Peyer's patch (tissue), 4 donors: ENCODE results near the gene NRM. TPM values are rescaled to one million over a fixed set of nuclear protein-coding genes. Genes with fewer than 3 reads are reported as not detected.

Experiments
- DNase-seq, 3 donors: peaks; one replicate each; pipeline ENCODE4 v3.0.0-alpha.2; 2017 to 2019
- H3K27ac ChIP-seq, 4 donors: fragments of 200-600 bp; sonication (generic); one replicate each; pipeline ENCODE4 v1.5.1; 2016 to 2019
- H3K27me3 ChIP-seq, 2 donors: fragments of 200-600 bp; sonication (generic); one replicate each; pipeline ENCODE4 v1.5.1; 2019
- H3K36me3 ChIP-seq, 3 donors: fragments of 200-600 bp; sonication (generic); one replicate each; pipeline ENCODE4 v1.5.1; 2016 to 2019
- H3K4me1 ChIP-seq, 4 donors: fragments of 200-600 bp; sonication (generic); one replicate each; pipeline ENCODE4 v1.5.1; 2016 to 2019
- H3K4me3 ChIP-seq, 4 donors: fragments of 200-600 bp; sonication (generic); 1 replicate in 3 of 4; 2 replicates in 1 of 4; pipeline ENCODE4 v1.5.1; 2016 to 2019; ENCODE audit warnings: mild to moderate bottlenecking in 1 of 4
- H3K9me3 ChIP-seq, 4 donors: fragments of 200-600 bp; sonication (generic); one replicate each; pipeline ENCODE4 v1.5.1; 2016 to 2019; ENCODE audit warnings: mild to moderate bottlenecking in 1 of 4
- CTCF ChIP-seq, 6 experiments: fragments of 450-650 bp in 4 of 6; fragments of 200-600 bp in 2 of 6; sonication (generic) in 1 of 6; IDR thresholded peaks; one replicate each; pipeline ENCODE4 v1.5.1; 2017 to 2019; ENCODE audit warnings: antibody characterized with exemption in 6 of 6, mild to moderate bottlenecking in 3 of 6, moderate library complexity in 1 of 6
- POLR2A ChIP-seq, 2 donors: fragments of 450-650 bp; IDR thresholded peaks; one replicate each; pipeline ENCODE4 v1.5.1; 2017; ENCODE audit warnings: antibody characterized with exemption in 2 of 2, mild to moderate bottlenecking in 2 of 2, moderate library complexity in 2 of 2
- small RNA-seq, 2 donors: library from RNA; depleted of rRNA; stranded (forward); fragments of <200 nt; gene quantifications; one replicate each; pipeline ENCODE3, GENCODE V24; 2016
- total RNA-seq, 4 donors: library from RNA; depleted of rRNA; stranded (reverse); fragments of >200 nt; gene quantifications; one replicate each; pipeline ENCODE4 v1.1.0, GENCODE V29; 2016

NRM gene
- total RNA-seq, 4 donors from 2014 or later = 2.0 to 2.7 TPM; not detected in 2

GRCh38 chr6:30643656-30644055 is 47.1 kb downstream of the NRM start:
- H3K27ac ChIP-seq = no peak overlapping the region
- no peak for DNase-seq
- no peak overlapping the region for H3K4me3 ChIP-seq
- no peaks in the 10 kb centered on the region for H3K9me3 ChIP-seq
- H3K27me3 ChIP-seq = no peaks in the 10 kb centered on the region
- TF ChIP-seq POLR2A (IDR thresholded peaks at IDR 0.05) = no peak
- TF ChIP-seq CTCF (IDR thresholded peaks at IDR 0.05) = no peak
- peaks cover 0 to 38% (median 0%) of the 10 kb centered on the region in 3 donors for H3K36me3 ChIP-seq
- H3K4me1 ChIP-seq = peaks cover 0 to 23% (median 7%) of the 10 kb centered on the region in 4 donors

- H3K9me3 ChIP-seq = no peaks in the 10 kb centered on the region
- TF ChIP-seq POLR2A (IDR thresholded peaks at IDR 0.05) (no peak), CTCF (IDR thresholded peaks at IDR 0.05) (no peak)
- H3K27me3 ChIP-seq = no peaks in the 10 kb centered on the region
- H3K27ac ChIP-seq = no peak overlapping the region
- DNase-seq = no peak
- H3K4me1 ChIP-seq = peaks cover 0 to 16% (median 0%) of the 10 kb centered on the region in 4 donors
- no peak overlapping the region for H3K4me3 ChIP-seq
- peaks cover 0 to 46% (median 0%) of the 10 kb centered on the region in 3 donors for H3K36me3 ChIP-seq
These were observed 49.7 kb downstream of the NRM start for GRCh38 chr6:30641048-30641447.

- H3K9me3 ChIP-seq = no peaks in the 10 kb centered on the region
- DNase-seq = no peak
- H3K27ac ChIP-seq = no peak overlapping the region
- H3K27me3 ChIP-seq = no peaks in the 10 kb centered on the region
- peaks cover 0 to 10% (median 0%) of the 10 kb centered on the region in 4 donors for H3K4me1 ChIP-seq
- H3K4me3 ChIP-seq = no peak overlapping the region
- TF ChIP-seq CTCF (IDR thresholded peaks at IDR 0.05) (no peak), POLR2A (IDR thresholded peaks at IDR 0.05) (no peak)
- peaks cover 0 to 46% (median 0%) of the 10 kb centered on the region in 3 donors for H3K36me3 ChIP-seq
These were observed 50.3 kb downstream of the NRM start for GRCh38 chr6:30640481-30640880.

Small RNA genes within 50 kb of the gene (small RNA-seq; reads per million reads assigned to genes)
- gene RF00019 = 0 reads per million in 2 donors

Other genes starting within 250 kb of the NRM start
- gene HLA-E, start 201.5 kb downstream of the NRM start, total RNA-seq = 100 to 1,000 TPM; 313 to 404 (median 383) TPM
- 10 to 100 TPM; 26.6 to 40.4 (median 33.8) TPM for gene GNL1, start 134.5 kb downstream of the NRM start, total RNA-seq
- 1 to 10 TPM; 1.7 to 9.0 (median 4.8) TPM for gene PRR3, start 133.7 kb downstream of the NRM start, total RNA-seq
- gene ABCF1, start 119.5 kb downstream of the NRM start, total RNA-seq = 100 to 1,000 TPM in 1 of 4 donors, 10 to 100 TPM in 3; 38.6 to 328 (median 45.2) TPM
- gene PPP1R10, start 73.7 kb downstream of the NRM start, total RNA-seq = 10 to 100 TPM; 47.6 to 74.0 (median 61.3) TPM
- 10 to 100 TPM; 35.3 to 59.8 (median 42.5) TPM for gene MRPS18B, start 73.1 kb downstream of the NRM start, total RNA-seq
- 10 to 100 TPM in 2 of 4 donors, 1 to 10 TPM in 2; 8.2 to 25.2 (median 15.1) TPM for gene ATAT1, start 64.1 kb downstream of the NRM start, total RNA-seq
- gene C6orf136, start 43.9 kb downstream of the NRM start, total RNA-seq = 100 to 1,000 TPM in 2 of 4 donors, 10 to 100 TPM in 2; 35.5 to 111 (median 83.8) TPM
- 10 to 100 TPM; 39.6 to 68.1 (median 58.2) TPM for gene DHX16, start 18.0 kb downstream of the NRM start, total RNA-seq
- gene PPP1R18, start 4.3 kb downstream of the NRM start, total RNA-seq = 10 to 100 TPM in 2 of 4 donors, 1 to 10 TPM in 2; 4.7 to 52.8 (median 9.0) TPM
- 10 to 100 TPM in 3 of 4 donors, 1 to 10 TPM in 1; 7.5 to 51.2 (median 19.4) TPM for gene MDC1, start 26.3 kb upstream of the NRM start, total RNA-seq
- 100 to 1,000 TPM in 1 of 4 donors, 10 to 100 TPM in 3; 69.9 to 188 (median 95.6) TPM for gene TUBB, start 29.4 kb upstream of the NRM start, total RNA-seq
- 100 to 1,000 TPM in 2 of 4 donors, 10 to 100 TPM in 2; 74.1 to 151 (median 100) TPM for gene FLOT1, start 51.7 kb upstream of the NRM start, total RNA-seq
- 10 to 100 TPM in 3 of 4 donors, 1 to 10 TPM in 1; 6.7 to 16.4 (median 13.2) TPM for gene IER3, start 53.6 kb upstream of the NRM start, total RNA-seq
- 100 to 1,000 TPM in 3 of 4 donors, 10 to 100 TPM in 1; 70.1 to 166 (median 143) TPM for gene DDR1, start 193.5 kb upstream of the NRM start, total RNA-seq
- 10 to 100 TPM; 10.7 to 21.3 (median 17.0) TPM for gene GTF2H4, start 217.2 kb upstream of the NRM start, total RNA-seq
- gene VARS2, start 223.3 kb upstream of the NRM start, total RNA-seq = 10 to 100 TPM; 24.2 to 40.0 (median 31.1) TPM
- gene SFTA2, start 241.2 kb upstream of the NRM start, total RNA-seq = not detected
- under 1 TPM in 1 of 4 donors, not detected in 3; 0.18 TPM for gene MUCL3, start 250.0 kb upstream of the NRM start, total RNA-seq